ENCODE measurements around the gene DNAJB11.

GRCh38 chr3:186599142-186599784 lies 28.7 kb downstream of the DNAJB11 start:
- TF ChIP-seq POLR2AphosphoS5 (IDR thresholded peaks at IDR 0.05; ENCODE audit: low read depth) (no peak), JUNB (IDR thresholded peaks at IDR 0.05; ENCODE audit: unreplicated experiment) (no peak), EZH2 (IDR thresholded peaks at IDR 0.05; ENCODE audit: low read depth, unreplicated experiment) (no peak), CTCF (conservative IDR thresholded peaks at IDR 0.05; ENCODE audit: low read depth in 2 of 2) (no peak), REST (IDR thresholded peaks at IDR 0.05; ENCODE audit: unreplicated experiment) (no peak), CREB1 (CRISPR knock-in tag; IDR thresholded peaks at IDR 0.05; ENCODE audit: low read depth) (no peak), EZH2phosphoT487 (IDR thresholded peaks at IDR 0.05; ENCODE audit: unreplicated experiment) (no peak), ZNF114 (CRISPR knock-in tag; IDR thresholded peaks at IDR 0.05) (no peak), ZNF462 (CRISPR knock-in tag; IDR thresholded peaks at IDR 0.05) (no peak)
